HG03108 (cell line): ENCODE measurements around the gene RIPK4.
"Not testable (repeated sequence)": the region's sequence is repeated elsewhere in the genome, so short reads cannot be mapped to it uniquely, and the experiment has no call there.

Experiments
- ATAC-seq: cut with Tn5 transposase; IDR thresholded peaks from one replicate; pipeline ENCODE4 v1.9.1; 2021; ENCODE audit warnings: moderate library complexity; ENCODE audit not compliant: unreplicated experiment

The RIPK4 gene

GRCh38 chr21:41717573-41718330, 49.1 kb downstream of the RIPK4 start:
- no peak for ATAC-seq

DNA sequence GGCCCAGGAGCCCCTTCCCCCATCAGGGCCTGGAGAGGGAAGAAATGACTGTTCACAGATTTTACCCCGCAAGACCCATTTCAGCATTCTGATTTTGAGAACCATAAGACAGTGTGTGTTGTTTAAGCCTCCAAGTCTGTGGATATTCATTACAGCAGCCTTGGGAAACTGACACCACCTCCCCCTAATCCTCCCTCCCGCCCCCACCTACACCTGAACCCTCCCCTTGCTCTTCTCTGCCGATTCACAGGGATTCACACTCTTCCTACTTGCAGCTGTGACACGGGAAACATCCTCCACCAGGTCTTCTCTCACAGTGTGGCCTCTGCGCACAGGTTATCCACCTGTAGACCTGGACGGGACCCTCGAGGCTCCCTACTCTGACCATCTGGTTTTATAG, 50.1 kb downstream of the RIPK4 start:
- no peak for ATAC-seq

- no peak for ATAC-seq
These were observed 51.1 kb downstream of the RIPK4 start for GRCh38 chr21:41715649-41716281.

DNA sequence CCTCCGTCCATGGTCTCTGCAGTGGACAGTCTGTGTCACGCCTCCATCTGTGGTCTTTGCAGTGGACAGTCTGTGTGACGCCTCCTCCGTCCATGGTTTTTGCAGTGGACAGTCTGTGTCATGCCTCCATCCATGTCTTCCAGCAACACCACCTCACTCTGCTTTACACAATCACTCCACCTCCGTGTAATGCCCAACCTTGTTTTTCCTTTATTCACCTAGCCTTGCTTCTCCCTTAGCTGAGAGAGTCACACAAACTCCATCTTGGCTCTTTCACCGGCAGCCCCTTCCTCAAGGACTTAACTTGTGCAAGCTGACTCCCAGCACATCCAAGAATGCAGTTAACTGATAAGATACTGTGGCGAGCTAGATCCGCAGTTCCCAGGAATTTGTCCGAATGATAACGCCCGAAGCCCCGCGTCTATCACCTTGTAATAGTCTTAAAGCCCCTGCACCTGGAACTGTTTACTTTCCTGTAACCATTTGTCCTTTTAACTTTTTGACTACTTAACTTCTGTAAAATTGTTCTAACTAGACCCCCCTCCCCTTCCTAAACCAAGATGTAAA, 52.5 kb downstream of the RIPK4 start:
- ATAC-seq, result not testable (repeated sequence)

DNA sequence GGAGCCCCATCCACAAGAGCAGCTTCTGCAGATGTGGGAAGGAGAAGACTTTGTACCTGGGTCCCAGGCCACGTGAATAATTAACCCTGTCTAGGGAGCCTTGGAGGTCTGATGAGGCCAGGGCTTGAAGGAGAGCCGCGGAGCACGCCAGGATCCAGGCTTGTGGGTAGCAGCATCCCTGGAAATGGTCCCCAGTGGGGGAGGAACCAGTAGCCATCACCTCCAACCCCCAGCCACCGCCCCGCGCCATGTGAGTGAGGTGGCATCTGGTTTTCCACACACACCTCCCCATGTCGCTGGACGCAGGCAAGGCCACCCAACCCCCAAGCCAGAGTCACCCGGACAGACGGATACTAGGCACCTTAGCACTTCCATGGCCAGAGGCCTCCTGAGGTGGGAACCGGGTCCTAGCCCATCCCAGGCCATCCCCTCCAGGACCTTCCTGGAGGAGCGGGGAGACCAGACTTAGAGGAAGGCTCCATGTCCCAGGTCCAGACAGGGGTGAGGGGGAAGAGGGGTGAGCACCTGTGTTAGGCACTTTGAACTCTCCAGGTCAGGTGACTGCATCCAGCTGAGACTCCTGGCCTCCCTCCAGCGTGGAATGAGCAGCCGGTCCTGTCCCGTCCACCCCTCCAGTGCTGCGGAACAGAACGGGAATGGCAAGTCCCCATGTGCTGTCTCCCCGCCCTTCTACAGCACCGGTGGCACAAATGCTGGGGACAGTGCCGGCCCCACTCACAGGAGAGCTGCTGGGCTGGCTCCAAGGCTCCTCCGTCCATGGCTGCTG, 53.2 kb downstream of the RIPK4 start:
- ATAC-seq, result no peak

DNA sequence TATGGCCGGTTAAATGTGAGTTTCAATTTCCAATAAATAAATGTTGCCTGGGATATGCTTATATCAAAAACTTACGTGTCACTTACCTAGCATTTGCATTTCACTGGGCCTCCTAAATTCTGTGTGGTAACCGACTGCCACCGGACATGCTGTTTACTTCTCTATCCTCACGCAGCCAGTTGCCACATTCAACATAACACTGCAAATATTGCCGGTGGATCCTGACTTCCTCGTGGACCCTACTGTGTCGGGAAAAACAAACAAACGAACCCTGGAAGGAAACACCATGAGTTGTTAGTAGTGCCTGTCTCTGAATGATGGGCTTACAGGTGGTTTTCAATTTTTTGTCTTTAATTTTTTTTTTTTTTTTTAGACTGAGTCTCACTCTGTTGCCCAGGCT, 54.1 kb downstream of the RIPK4 start:
- ATAC-seq, result no peak

- no peak for ATAC-seq
These were observed 54.7 kb downstream of the RIPK4 start for GRCh38 chr21:41712201-41712600.

- ATAC-seq, result no peak
These were observed 55.3 kb downstream of the RIPK4 start for GRCh38 chr21:41711416-41712007.

GRCh38 chr21:41710823-41711160, 56.1 kb downstream of the RIPK4 start:
- no peak for ATAC-seq

GRCh38 chr21:41709965-41710822, 56.7 kb downstream of the RIPK4 start:
- no peak for ATAC-seq

- no peak for ATAC-seq
These were observed 57.7 kb downstream of the RIPK4 start for GRCh38 chr21:41709166-41709565.

DNA sequence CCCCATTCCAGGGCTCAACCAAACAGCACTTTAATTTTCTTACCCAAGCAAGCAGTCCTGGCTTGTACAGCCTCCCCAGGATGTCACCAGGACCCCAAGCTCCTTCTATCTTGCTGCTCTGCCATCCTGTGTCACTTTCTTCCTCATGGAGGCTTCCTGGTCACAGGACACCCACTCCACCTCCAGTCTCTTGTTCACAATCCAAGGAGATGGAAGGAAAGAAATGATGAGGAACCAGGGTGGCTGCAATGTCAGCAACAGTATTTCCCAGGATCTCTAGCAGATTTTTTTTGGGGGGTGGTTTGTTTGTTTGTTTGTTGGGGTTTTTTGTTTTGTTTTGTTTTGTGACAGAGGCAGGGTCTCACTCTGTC, 58.9 kb downstream of the RIPK4 start:
- ATAC-seq, result no peak

- ATAC-seq, result no peak
These were observed 59.5 kb downstream of the RIPK4 start for GRCh38 chr21:41707231-41707959.

GRCh38 chr21:41706678-41707077, 60.2 kb downstream of the RIPK4 start:
- ATAC-seq, result no peak

DNA sequence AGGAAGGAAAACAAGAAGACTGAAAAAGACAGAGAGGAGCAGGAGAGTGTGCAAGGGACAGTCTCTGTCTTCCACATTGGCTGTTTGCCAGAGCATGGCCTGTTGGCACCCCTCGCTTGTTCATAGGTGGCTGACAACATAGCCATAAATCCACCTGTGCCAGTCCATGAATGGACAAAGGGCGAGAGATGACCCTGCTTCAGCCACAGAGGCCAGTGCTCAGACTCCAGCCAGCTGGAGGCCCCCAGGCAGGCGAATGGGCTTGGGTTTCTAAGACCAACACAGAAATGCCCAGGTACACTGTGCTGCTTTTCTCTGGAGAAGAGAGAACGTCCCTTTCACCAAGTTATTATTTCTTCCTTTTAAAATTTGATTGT, 60.6 kb downstream of the RIPK4 start:
- no peak for ATAC-seq

GRCh38 chr21:41705546-41706262, 61.1 kb downstream of the RIPK4 start:
- no peak for ATAC-seq

DNA sequence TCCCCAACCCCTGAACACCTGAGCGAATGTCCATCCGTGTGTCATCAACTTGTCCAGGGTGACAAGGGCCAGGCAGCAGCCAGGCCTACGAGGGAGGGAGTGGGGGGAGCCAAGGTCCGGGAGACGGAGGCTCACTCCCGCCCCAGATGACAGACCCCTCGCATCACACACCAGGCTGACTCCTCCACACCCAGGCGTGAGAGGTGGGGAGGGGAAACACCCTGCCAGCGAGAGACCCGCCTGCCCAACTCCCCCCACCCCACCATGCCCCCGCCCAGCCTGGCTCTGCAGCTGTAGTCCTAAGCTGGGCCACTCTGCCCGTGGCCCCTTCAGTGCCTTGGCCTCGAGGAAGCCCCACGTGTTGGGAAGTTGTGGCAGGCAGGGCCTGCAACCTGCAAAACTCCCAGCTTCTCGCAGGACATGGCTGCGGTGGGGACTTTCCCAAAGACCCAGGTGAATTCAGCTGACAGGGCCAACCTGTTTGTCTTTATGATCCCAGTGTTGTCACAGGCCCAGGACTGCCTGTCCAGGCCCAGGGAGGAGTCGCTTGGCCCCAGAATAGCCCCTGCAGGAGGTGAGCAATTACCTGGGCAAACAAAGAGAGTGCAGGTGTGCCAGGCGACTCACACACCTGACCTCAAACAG, 62.9 kb downstream of the RIPK4 start:
- ATAC-seq, result no peak

DNA sequence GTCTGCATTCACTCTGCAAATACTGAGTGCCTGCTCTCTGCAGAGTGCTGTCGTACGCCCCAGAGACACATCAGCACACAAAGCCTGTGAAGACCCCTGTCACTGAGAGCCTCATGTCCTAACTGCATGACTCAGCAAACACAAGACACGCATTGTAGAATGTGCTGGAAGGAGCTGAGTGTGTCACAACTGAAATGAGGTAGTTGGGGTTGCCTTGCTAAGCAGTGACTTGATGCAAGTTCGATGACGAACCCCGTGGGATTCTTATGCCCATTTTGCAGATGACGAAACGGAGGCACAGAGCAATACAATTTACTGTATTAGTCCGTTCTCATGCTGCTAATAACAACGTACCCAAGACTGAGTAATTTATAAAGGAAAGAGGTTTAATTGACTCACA, 65.1 kb downstream of the RIPK4 start:
- no peak for ATAC-seq

- no peak for ATAC-seq
These were observed 67.5 kb downstream of the RIPK4 start for GRCh38 chr21:41699311-41699710.
